A549 (cell line): Measurements from ENCODE around the gene FRMD4A. TPM values are rescaled to one million over a fixed set of nuclear protein-coding genes. Genes with fewer than 3 reads are reported as not detected.

ENCODE experiments used
- ATAC-seq, 2 experiments: fragments of 200-7000 bp in 1 of 2; fragments of >200 bp in 1 of 2; cut with Nextera tagmentation in 1 of 2; cut with Tn5 transposase in 1 of 2; 3 replicates each; pipeline versions ENCODE4 v1.8.0 to v1.9.1; 2018 to 2020; ENCODE audit warnings: mild to moderate bottlenecking in 1 of 2, moderate library complexity in 1 of 2
- CTCF ChIA-PET: fragments of 300-600 bp; sonication (Branson Sonifier 250); formaldehyde crosslinking; extraction: SDS; loops from one replicate; lab custom pipeline; 2021; ENCODE audit warnings: antibody characterized with exemption, inconsistent platforms; lab: Yijun Ruan, JAX
- POLR2A ChIA-PET: fragments of 350-600 bp; formaldehyde crosslinking; extraction: SDS; loops from one replicate; lab custom pipeline; 2021; ENCODE audit warnings: antibody characterized with exemption, inconsistent platforms; lab: Yijun Ruan, JAX
- DNase-seq, 2 experiments: peaks; one replicate each; pipeline versions ENCODE4 v3.0.0 to v3.0.0-alpha.2; 2011 to 2016; ENCODE audit warnings: low read depth in 1 of 2, low spot score in 1 of 2
- FAIRE-seq: peaks from 2 replicates; lab custom pipeline; 2011; peaks lifted over from hg19 to GRCh38; lab: Jason Lieb, UNC
- H3K27ac ChIP-seq, 2 experiments: fragments of >200 bp; sonication (Bioruptor Twin); formaldehyde crosslinking; 3 replicates each; pipeline ENCODE4 v1.5.1; 2016 to 2017
- H3K4me1 ChIP-seq: fragments of >200 bp; sonication (Bioruptor Twin); formaldehyde crosslinking; 3 replicates; pipeline ENCODE4 v1.6.1; 2016
- H3K4me2 ChIP-seq: fragments of >200 bp; sonication (Bioruptor Twin); formaldehyde crosslinking; 3 replicates; pipeline ENCODE4 v1.6.1; 2016
- H3K4me3 ChIP-seq: fragments of >200 bp; sonication (Bioruptor Twin); formaldehyde crosslinking; 3 replicates; pipeline ENCODE4 v1.5.1; 2016
- H3K9me3 ChIP-seq: fragments of >200 bp; sonication (Bioruptor Twin); formaldehyde crosslinking; 3 replicates; pipeline ENCODE4 v1.6.1; 2016
- BHLHE40 ChIP-seq: IDR thresholded peaks from 2 replicates; pipeline ENCODE4 v1.6.1; 2012; ENCODE audit warnings: low read depth, low read length, inconsistent platforms
- CBX2 ChIP-seq: fragments of 200-600 bp; sonication (generic); IDR thresholded peaks from 2 replicates; pipeline ENCODE4 v1.6.1; 2016; ENCODE audit warnings: low read depth, mild to moderate bottlenecking, borderline replicate concordance
- CBX8 ChIP-seq: fragments of 200-600 bp; sonication (generic); IDR thresholded peaks from 2 replicates; pipeline ENCODE4 v1.6.1; 2016
- CHD2 ChIP-seq: fragments of 150-350 bp; IDR thresholded peaks from 2 replicates; pipeline ENCODE4 v1.6.1; 2014; ENCODE audit warnings: low read length; ENCODE audit not compliant: partially characterized antibody
- CHD4 ChIP-seq: fragments of 200-600 bp; sonication (generic); IDR thresholded peaks from 2 replicates; pipeline ENCODE4 v1.6.1; 2016; ENCODE audit warnings: antibody characterized with exemption, mild to moderate bottlenecking, borderline replicate concordance
- EHF ChIP-seq: fragments of 250-450 bp; sonication (Bioruptor Pico); IDR thresholded peaks from 2 replicates; pipeline ENCODE4 v1.5.0; 2020; ENCODE audit warnings: mild to moderate bottlenecking
- EP300 ChIP-seq, 2 experiments: fragments of >200 bp; sonication (Bioruptor Twin); formaldehyde crosslinking; IDR thresholded peaks; 2 replicates in 1 of 2; 3 replicates in 1 of 2; pipeline ENCODE4 v1.6.1; 2016 to 2017
- FOSL2 ChIP-seq, 2 experiments: fragments of 450-650 bp in 1 of 2; fragments of >200 bp in 1 of 2; sonication (Bioruptor Twin) in 1 of 2; formaldehyde crosslinking; IDR thresholded peaks; 2 replicates each; pipeline versions ENCODE4 v1.5.0 to v1.6.1; 2016 to 2020; ENCODE audit warnings: mild to moderate bottlenecking in 1 of 2, moderate library complexity in 1 of 2
- HDAC2 ChIP-seq: fragments of 200-600 bp; sonication (generic); IDR thresholded peaks from 2 replicates; pipeline ENCODE4 v1.6.1; 2016
- HEYL ChIP-seq: fragments of 250-450 bp; sonication (Bioruptor Pico); IDR thresholded peaks from 2 replicates; pipeline ENCODE4 v1.8.0; 2021; ENCODE audit warnings: mild to moderate bottlenecking, moderate library complexity
- HOXA7 ChIP-seq: fragments of 250-450 bp; sonication (Bioruptor Pico); IDR thresholded peaks from 2 replicates; pipeline ENCODE4 v1.5.0; 2020; ENCODE audit warnings: mild to moderate bottlenecking, moderate library complexity
- HOXB13 ChIP-seq: fragments of 250-450 bp; sonication (Bioruptor Pico); IDR thresholded peaks from 2 replicates; pipeline ENCODE4 v1.5.0; 2020; ENCODE audit warnings: low read depth, mild to moderate bottlenecking, moderate library complexity
- HOXB5 ChIP-seq: fragments of 250-450 bp; sonication (Bioruptor Pico); IDR thresholded peaks from 2 replicates; pipeline ENCODE4 v1.5.0; 2020; ENCODE audit warnings: mild to moderate bottlenecking, moderate library complexity
- JUNB ChIP-seq: fragments of >200 bp; sonication (Bioruptor Twin); formaldehyde crosslinking; IDR thresholded peaks from 2 replicates; pipeline ENCODE4 v1.6.1; 2016
- MAFK ChIP-seq: fragments of 450-650 bp; IDR thresholded peaks from 2 replicates; pipeline ENCODE4 v1.6.1; 2014; ENCODE audit not compliant: partially characterized antibody
- MAZ ChIP-seq: fragments of 150-350 bp; IDR thresholded peaks from 2 replicates; pipeline ENCODE4 v1.6.1; 2014; ENCODE audit warnings: antibody characterized with exemption, low read depth, low read length, borderline replicate concordance
- MYC ChIP-seq: IDR thresholded peaks from 2 replicates; pipeline ENCODE4 v1.6.1; 2012; ENCODE audit warnings: mild to moderate bottlenecking, inconsistent platforms, low read length, improper control_type of control experiment, borderline replicate concordance
- NR3C1 ChIP-seq: fragments of >200 bp; sonication (Bioruptor Twin); formaldehyde crosslinking; IDR thresholded peaks from 3 replicates; pipeline ENCODE4 v1.6.1; 2017
- PHF8 ChIP-seq: fragments of 200-600 bp; sonication (generic); IDR thresholded peaks from 2 replicates; pipeline ENCODE4 v1.6.1; 2016; ENCODE audit warnings: low read depth, mild to moderate bottlenecking, antibody characterized with exemption, moderate library complexity, borderline replicate concordance
- POLR2A ChIP-seq: IDR thresholded peaks from 2 replicates; pipeline ENCODE4 v1.6.1; 2012; ENCODE audit warnings: mild to moderate bottlenecking, low read length
- RARB ChIP-seq: fragments of 250-450 bp; sonication (Bioruptor Pico); IDR thresholded peaks from 2 replicates; pipeline ENCODE4 v1.8.0; 2021; ENCODE audit warnings: mild to moderate bottlenecking, moderate library complexity
- TFCP2L1 ChIP-seq: fragments of 250-450 bp; sonication (Bioruptor Pico); IDR thresholded peaks from 2 replicates; pipeline ENCODE4 v1.5.0; 2021; ENCODE audit warnings: mild to moderate bottlenecking
- ZC3H11A ChIP-seq: fragments of 450-650 bp; IDR thresholded peaks from 2 replicates; pipeline ENCODE4 v1.6.1; 2014; ENCODE audit warnings: antibody characterized with exemption, mild to moderate bottlenecking
- ZFP36 ChIP-seq: fragments of 450-650 bp; IDR thresholded peaks from 2 replicates; pipeline ENCODE4 v1.6.1; 2014; ENCODE audit warnings: borderline replicate concordance; ENCODE audit not compliant: partially characterized antibody
- ZNF302 ChIP-seq: fragments of 250-450 bp; sonication (Bioruptor Pico); IDR thresholded peaks from 2 replicates; pipeline ENCODE4 v1.9.0; 2021; ENCODE audit warnings: inconsistent platforms, mild to moderate bottlenecking, moderate library complexity
- WGBS: methylation state at CpG from one replicate; pipeline ENCODE4 v1.1.6; 2017; ENCODE audit errors: missing lambda C conversion rate; 5-methylcytosine and 5-hydroxymethylcytosine counted together
- polyA plus RNA-seq, 4 experiments: library from polyadenylated mRNA; depleted of rRNA in 3 of 4; stranded (reverse); fragments of >200 nt; fragmentation: RNase III in 1 of 4; extraction: RNeasy Plus Mini Kit Qiagen cat#74134 plus additional on column Dnase treatment in 1 of 4; gene quantifications; 2 replicates in 3 of 4; 3 replicates in 1 of 4; pipeline ENCODE4 v1.2.3, GENCODE V29; 2011 to 2017
- TF ChIP-seq, protein P1 (sequence below): fragments of 250-450 bp; sonication (Bioruptor Pico); IDR thresholded peaks from 2 replicates; pipeline ENCODE4 v1.5.0; 2020; ENCODE audit warnings: low read depth, mild to moderate bottlenecking, moderate library complexity
- TF ChIP-seq, protein P2 (sequence below): IDR thresholded peaks from 2 replicates; pipeline ENCODE4 v1.6.1; 2012
- TF ChIP-seq, protein P3 (sequence below): fragments of 450-650 bp; IDR thresholded peaks from 2 replicates; pipeline ENCODE4 v1.6.1; 2014; ENCODE audit warnings: antibody characterized with exemption
- TF ChIP-seq, protein P4 (sequence below): IDR thresholded peaks from 2 replicates; pipeline ENCODE4 v1.6.1; 2012

Gene FRMD4A
- polyA plus RNA-seq, 2 of the 4 experiments (the other 2 are of a cell fraction), result 2.5 to 4.7 TPM

DNA sequence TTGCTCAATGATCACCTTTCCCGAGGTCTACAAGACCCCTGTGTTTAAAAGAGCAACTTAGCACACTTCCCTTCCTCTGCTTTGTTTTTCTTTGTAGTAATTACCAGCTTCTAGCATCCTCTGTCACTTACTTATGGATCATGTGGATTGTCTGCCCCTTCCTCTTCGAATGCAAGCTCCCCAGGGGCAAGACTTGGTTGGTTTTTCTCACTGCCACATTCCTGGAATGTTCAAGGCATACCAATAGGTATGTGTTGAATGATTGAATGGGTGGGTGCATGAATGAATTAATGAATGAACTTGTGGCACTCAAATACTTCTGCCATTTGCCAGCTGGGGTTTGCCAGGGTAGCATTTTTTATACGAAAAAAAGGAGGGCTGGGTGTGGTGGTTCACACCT, 450.0 kb downstream of the FRMD4A start:
- DNase-seq (no peak), ATAC-seq (no peak)
- WGBS, result 2% methylated on average over 3 of the region's 3 CpGs
- TF ChIP-seq MYC, result no peak
- TF ChIP-seq ZFP36, result no peak
- TF ChIP-seq, protein P1, sequence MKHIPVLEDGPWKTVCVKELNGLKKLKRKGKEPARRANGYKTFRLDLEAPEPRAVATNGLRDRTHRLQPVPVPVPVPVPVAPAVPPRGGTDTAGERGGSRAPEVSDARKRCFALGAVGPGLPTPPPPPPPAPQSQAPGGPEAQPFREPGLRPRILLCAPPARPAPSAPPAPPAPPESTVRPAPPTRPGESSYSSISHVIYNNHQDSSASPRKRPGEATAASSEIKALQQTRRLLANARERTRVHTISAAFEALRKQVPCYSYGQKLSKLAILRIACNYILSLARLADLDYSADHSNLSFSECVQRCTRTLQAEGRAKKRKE, result no peak
- TF ChIP-seq RARB (CRISPR knock-in tag), result no peak
- no peak for TF ChIP-seq CHD4
- TF ChIP-seq BHLHE40, result no peak
- no peak for TF ChIP-seq NR3C1
- no peak for TF ChIP-seq CBX8
- TF ChIP-seq, protein P2, sequence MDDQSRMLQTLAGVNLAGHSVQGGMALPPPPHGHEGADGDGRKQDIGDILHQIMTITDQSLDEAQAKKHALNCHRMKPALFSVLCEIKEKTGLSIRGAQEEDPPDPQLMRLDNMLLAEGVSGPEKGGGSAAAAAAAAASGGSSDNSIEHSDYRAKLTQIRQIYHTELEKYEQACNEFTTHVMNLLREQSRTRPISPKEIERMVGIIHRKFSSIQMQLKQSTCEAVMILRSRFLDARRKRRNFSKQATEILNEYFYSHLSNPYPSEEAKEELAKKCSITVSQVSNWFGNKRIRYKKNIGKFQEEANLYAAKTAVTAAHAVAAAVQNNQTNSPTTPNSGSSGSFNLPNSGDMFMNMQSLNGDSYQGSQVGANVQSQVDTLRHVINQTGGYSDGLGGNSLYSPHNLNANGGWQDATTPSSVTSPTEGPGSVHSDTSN, result no peak
- no peak for TF ChIP-seq MAZ
- TF ChIP-seq CBX2, result no peak
- TF ChIP-seq HDAC2, result no peak
- TF ChIP-seq EP300 (IDR thresholded peaks at IDR 0.05), result no peak
- TF ChIP-seq, protein P3, sequence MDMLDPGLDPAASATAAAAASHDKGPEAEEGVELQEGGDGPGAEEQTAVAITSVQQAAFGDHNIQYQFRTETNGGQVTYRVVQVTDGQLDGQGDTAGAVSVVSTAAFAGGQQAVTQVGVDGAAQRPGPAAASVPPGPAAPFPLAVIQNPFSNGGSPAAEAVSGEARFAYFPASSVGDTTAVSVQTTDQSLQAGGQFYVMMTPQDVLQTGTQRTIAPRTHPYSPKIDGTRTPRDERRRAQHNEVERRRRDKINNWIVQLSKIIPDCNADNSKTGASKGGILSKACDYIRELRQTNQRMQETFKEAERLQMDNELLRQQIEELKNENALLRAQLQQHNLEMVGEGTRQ, result no peak
- no peak for TF ChIP-seq PHF8
- TF ChIP-seq ZC3H11A, result no peak
- no peak for TF ChIP-seq ZNF302
- TF ChIP-seq, all 56 proteins: peak for 0
- Histone ChIP-seq H3K4me1 (no peaks in the 10 kb centered on the region), H3K4me3 (no peak overlapping the region), H3K9me3 (no peaks in the 10 kb centered on the region), H3K4me2 (no peak overlapping the region), H3K27ac (no peak overlapping the region)
- FAIRE-seq, result no peak
- POLR2A ChIA-PET, result no interaction called here
- CTCF ChIA-PET, result interaction anchor here (1.0 kb wide), 1 partner anchor 22 kb away, joined by 3 read pairs; no protein-coding TSS in a partner anchor

DNA sequence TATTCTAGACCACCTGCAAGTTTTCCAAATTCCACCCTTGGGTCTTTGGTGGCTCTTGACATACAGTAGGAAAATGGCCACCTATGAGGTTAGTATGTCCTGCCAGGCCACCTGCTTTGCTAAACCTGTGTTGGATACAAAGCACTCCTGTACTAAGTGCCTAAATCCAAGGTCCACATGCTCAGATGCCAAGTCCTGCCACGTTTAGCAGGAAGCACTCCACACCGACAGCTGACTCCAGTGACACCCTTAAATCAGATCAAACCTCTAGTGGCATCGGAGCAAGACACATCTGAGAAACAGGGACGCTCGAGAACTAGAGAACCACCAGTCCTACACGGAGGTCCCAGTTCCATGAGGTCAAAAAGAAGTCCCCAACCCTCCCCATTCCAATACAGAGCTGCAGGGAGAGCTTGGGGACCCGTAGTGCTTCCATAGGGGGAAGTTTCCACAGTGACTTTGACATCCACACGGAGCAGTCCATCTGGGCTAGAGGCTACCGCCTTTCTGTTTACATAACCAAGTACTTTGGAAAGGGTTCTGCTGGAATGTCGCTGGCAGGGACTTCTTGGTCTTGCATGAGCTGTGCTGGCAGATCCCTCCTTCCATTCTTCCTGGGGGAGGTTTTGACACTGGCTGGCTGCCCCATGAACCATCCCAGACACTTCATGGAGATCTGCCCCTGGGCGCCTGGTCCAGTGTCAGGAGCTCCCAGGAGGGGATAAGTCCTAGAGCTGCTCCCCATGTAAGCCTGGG, 453.4 kb downstream of the FRMD4A start:
- Histone ChIP-seq H3K27ac (no peak overlapping the region), H3K4me3 (no peak overlapping the region), H3K4me2 (no peak overlapping the region), H3K4me1 (no peaks in the 10 kb centered on the region), H3K9me3 (no peaks in the 10 kb centered on the region)
- no peak for ATAC-seq
- POLR2A ChIA-PET, result no interaction called here
- 42% methylated on average over 10 of the region's 11 CpGs for WGBS
- CTCF ChIA-PET, result no interaction called here
- no peak for DNase-seq
- no peak for FAIRE-seq
- no peak for TF ChIP-seq JUNB
- no peak for TF ChIP-seq ZFP36

DNA sequence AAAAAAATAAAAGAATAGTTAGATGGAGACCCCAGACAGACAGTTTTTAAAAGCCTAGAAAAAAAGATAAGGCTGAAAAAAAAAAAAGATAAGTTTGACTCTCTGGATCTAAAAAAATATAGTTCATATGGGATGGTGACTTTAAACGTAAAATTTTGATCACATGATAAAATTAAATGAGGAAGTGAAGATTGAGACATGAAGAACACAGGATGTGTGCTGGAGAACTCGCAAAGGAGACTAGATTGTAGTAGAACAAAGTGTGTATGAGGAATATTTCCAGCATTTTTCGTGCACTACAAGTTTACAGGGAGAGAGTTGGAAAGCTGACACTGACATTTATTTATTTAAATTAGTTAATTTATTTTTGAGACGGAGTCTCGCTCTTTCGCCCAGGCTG, 457.5 kb downstream of the FRMD4A start:
- FAIRE-seq, result no peak
- WGBS, result 58% methylated on average over 6 of the region's 6 CpGs

More for the DNA sequence above, 457.5 kb downstream of the FRMD4A start:
- ATAC-seq, result no peak
- DNase-seq, result no peak
- POLR2A ChIA-PET, result no interaction called here
- H3K4me2 ChIP-seq, result no peak overlapping the region
- no peak overlapping the region for H3K4me3 ChIP-seq
- no peaks in the 10 kb centered on the region for H3K4me1 ChIP-seq
- CTCF ChIA-PET, result no interaction called here
- H3K9me3 ChIP-seq, result no peaks in the 10 kb centered on the region
- no peak overlapping the region for H3K27ac ChIP-seq
- TF ChIP-seq HDAC2, result no peak
- TF ChIP-seq RARB (CRISPR knock-in tag), result no peak
- TF ChIP-seq NR3C1, result no peak
- TF ChIP-seq HEYL (CRISPR knock-in tag), result no peak
- TF ChIP-seq CHD2, result no peak
- no peak for TF ChIP-seq FOSL2 (IDR thresholded peaks at IDR 0.05)
- TF ChIP-seq FOSL2 (CRISPR knock-in tag; IDR thresholded peaks at IDR 0.05), result no peak
- TF ChIP-seq TFCP2L1 (CRISPR knock-in tag), result no peak
- TF ChIP-seq EHF (CRISPR knock-in tag), result no peak
- TF ChIP-seq, protein P2, result no peak
- TF ChIP-seq, protein P4, sequence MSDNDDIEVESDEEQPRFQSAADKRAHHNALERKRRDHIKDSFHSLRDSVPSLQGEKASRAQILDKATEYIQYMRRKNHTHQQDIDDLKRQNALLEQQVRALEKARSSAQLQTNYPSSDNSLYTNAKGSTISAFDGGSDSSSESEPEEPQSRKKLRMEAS, result no peak
- no peak for TF ChIP-seq HOXA7 (CRISPR knock-in tag)
- TF ChIP-seq POLR2A, result no peak
- no peak for TF ChIP-seq HOXB5 (CRISPR knock-in tag)
- TF ChIP-seq HOXB13 (CRISPR knock-in tag), result no peak
- TF ChIP-seq MAFK, result no peak
